IMR-90 (cell line): ENCODE measurements around the gene HECW1. TPM values are rescaled to one million over a fixed set of nuclear protein-coding genes. Genes with fewer than 3 reads are reported as not detected.

Source experiments
- ATAC-seq: fragments of 200-7000 bp; cut with Tn5 transposase; 2 replicates; pipeline ENCODE4 v1.9.1; 2020; ENCODE audit warnings: low read depth, mild to moderate bottlenecking, moderate library complexity
- BruUV-seq: library from RNA; stranded (reverse); fragments of 400-500 nt; replicated peaks from 2 replicates; lab custom pipeline; 2021; lab: Mats Ljungman, UMichigan
- CTCF ChIA-PET: fragments of 300-600 bp; formaldehyde crosslinking; extraction: SDS; loops from one replicate; lab custom pipeline; 2021; ENCODE audit warnings: antibody characterized with exemption; lab: Yijun Ruan, JAX
- POLR2A ChIA-PET: fragments of 300-600 bp; sonication (Branson Sonifier 250); formaldehyde crosslinking; loops from one replicate; lab custom pipeline; 2022; ENCODE audit warnings: antibody characterized with exemption; ENCODE audit not compliant: unreplicated experiment; lab: Charles Lee
- DNase-seq: peaks from one replicate; pipeline ENCODE4 v3.0.0; 2013
- H2AFZ ChIP-seq: replicated peaks from 2 replicates; pipeline ENCODE3; 2013; ENCODE audit warnings: low read length, mild to moderate bottlenecking; ENCODE audit not compliant: poor library complexity
- H2AK5ac ChIP-seq: 2 replicates; pipeline ENCODE4 v1.6.1; 2013; ENCODE audit warnings: low read depth, low read length, inconsistent platforms
- H2AK9ac ChIP-seq: replicated peaks from 2 replicates; pipeline ENCODE3; 2013; ENCODE audit warnings: mild to moderate bottlenecking, low read depth, low read length, moderate library complexity; ENCODE audit not compliant: poor library complexity
- H2BK120ac ChIP-seq: 2 replicates; pipeline ENCODE4 v1.6.1; 2013; ENCODE audit warnings: low read depth, low read length, inconsistent platforms
- H2BK15ac ChIP-seq: 3 replicates; pipeline ENCODE4 v1.6.1; 2013; ENCODE audit warnings: low read depth, low read length, inconsistent platforms
- H2BK20ac ChIP-seq: 2 replicates; pipeline ENCODE4 v1.6.1; 2013; ENCODE audit warnings: low read depth, mild to moderate bottlenecking, inconsistent platforms, low read length, moderate library complexity
- H2BK5ac ChIP-seq: 2 replicates; pipeline ENCODE4 v1.6.1; 2013; ENCODE audit warnings: mild to moderate bottlenecking, low read depth, low read length, inconsistent platforms; ENCODE audit not compliant: poor library complexity, severe bottlenecking
- H3K14ac ChIP-seq: replicated peaks from 2 replicates; pipeline ENCODE4 v1.6.1; 2013; ENCODE audit warnings: low read depth, low read length, inconsistent platforms
- H3K18ac ChIP-seq: 2 replicates; pipeline ENCODE4 v1.6.1; 2013; ENCODE audit warnings: low read depth, low read length, control low read depth
- H3K23ac ChIP-seq: 2 replicates; pipeline ENCODE4 v1.6.1; 2013; ENCODE audit warnings: low read depth, low read length, inconsistent platforms
- H3K27ac ChIP-seq: 2 replicates; pipeline ENCODE4 v1.5.1; 2013; ENCODE audit warnings: mild to moderate bottlenecking, control low read depth, low read length; ENCODE audit not compliant: insufficient read depth
- H3K27me3 ChIP-seq: 2 replicates; pipeline ENCODE4 v1.6.1; 2013; ENCODE audit warnings: low read length; ENCODE audit not compliant: control insufficient read depth, insufficient read depth
- H3K36me3 ChIP-seq: 2 replicates; pipeline ENCODE4 v1.6.1; 2013; ENCODE audit warnings: low read length, mixed read lengths; ENCODE audit not compliant: control insufficient read depth, insufficient read depth
- H3K4ac ChIP-seq: 2 replicates; pipeline ENCODE4 v1.6.1; 2013; ENCODE audit warnings: low read depth, low read length, inconsistent platforms
- H3K4me1 ChIP-seq: 2 replicates; pipeline ENCODE4 v1.6.1; 2013; ENCODE audit warnings: low read length, mixed read lengths; ENCODE audit not compliant: control insufficient read depth, insufficient read depth
- H3K4me2 ChIP-seq: 2 replicates; pipeline ENCODE4 v1.6.1; 2013; ENCODE audit warnings: low read depth, mild to moderate bottlenecking, control low read depth, low read length, moderate library complexity
- H3K4me3 ChIP-seq: 2 replicates; pipeline ENCODE4 v1.5.1; 2013; ENCODE audit warnings: low read depth, mild to moderate bottlenecking, control low read depth, low read length, moderate library complexity; ENCODE audit not compliant: insufficient read depth
- H3K56ac ChIP-seq: 2 replicates; pipeline ENCODE4 v1.6.1; 2013; ENCODE audit warnings: low read length, inconsistent platforms; ENCODE audit not compliant: insufficient read depth; ENCODE audit errors: extremely low read depth
- H3K79me1 ChIP-seq, 2 experiments: 2 replicates each; pipeline ENCODE4 v1.6.1; 2013; ENCODE audit warnings: low read length in 2 of 2, inconsistent platforms in 1 of 2, low read depth in 1 of 2
- H3K9ac ChIP-seq: 2 replicates; pipeline ENCODE4 v1.6.1; 2013; ENCODE audit warnings: low read depth, low read length, control low read depth
- H3K9me1 ChIP-seq: 2 replicates; pipeline ENCODE4 v1.6.1; 2013; ENCODE audit warnings: low read length, inconsistent platforms; ENCODE audit not compliant: insufficient read depth
- H3K9me3 ChIP-seq: 2 replicates; pipeline ENCODE4 v1.6.1; 2013; ENCODE audit warnings: low read length; ENCODE audit not compliant: control insufficient read depth, insufficient read depth
- H4K20me1 ChIP-seq: 2 replicates; pipeline ENCODE4 v1.6.1; 2013; ENCODE audit warnings: low read length, inconsistent platforms; ENCODE audit not compliant: insufficient read depth
- H4K5ac ChIP-seq: 2 replicates; pipeline ENCODE4 v1.6.1; 2013; ENCODE audit warnings: mild to moderate bottlenecking, low read depth, low read length, control low read depth
- H4K8ac ChIP-seq, 2 experiments: 2 replicates each; pipeline ENCODE4 v1.6.1; 2013; ENCODE audit warnings: low read depth in 2 of 2, low read length in 2 of 2, control low read depth in 1 of 2, inconsistent platforms in 1 of 2
- H4K91ac ChIP-seq: 2 replicates; pipeline ENCODE4 v1.6.1; 2013; ENCODE audit warnings: low read depth, low read length, inconsistent platforms; ENCODE audit not compliant: insufficient read depth
- CEBPB ChIP-seq: IDR thresholded peaks from 2 replicates; pipeline ENCODE4 v1.6.1; 2012; ENCODE audit warnings: low read depth, low read length, improper control_type of control experiment
- MAFK ChIP-seq: IDR thresholded peaks from 2 replicates; pipeline ENCODE4 v1.6.1; 2012; ENCODE audit warnings: low read depth, low read length, improper control_type of control experiment
- NFE2L2 ChIP-seq: fragments of 150-350 bp; IDR thresholded peaks from 2 replicates; pipeline ENCODE4 v1.6.1; 2016; ENCODE audit warnings: low read depth, mild to moderate bottlenecking, low read length
- WGBS, 2 experiments: methylation state at CpG; one replicate each; pipeline versions ENCODE4 v1.1.5 to v1.1.7; 2013; ENCODE audit warnings: missing lambda C conversion rate in 2 of 2; ENCODE audit not compliant: insufficient read length in 1 of 2; ENCODE audit errors: extremely low coverage in 2 of 2; 5-methylcytosine and 5-hydroxymethylcytosine counted together
- dilution Hi-C: fragments of 300-500 bp; cut with HindIII; formaldehyde crosslinking; loops from one replicate; pipeline ENCODE4 v1.14.3; 2018; ENCODE audit warnings: low sequenced_read_pairs; ENCODE audit not compliant: unreplicated experiment
- in situ Hi-C: fragments of 300-500 bp; cut with MboI; formaldehyde crosslinking; loops from 3 replicates; pipeline ENCODE4 v1.14.3; 2019; ENCODE audit warnings: low sequenced_read_pairs, inconsistent platforms, mixed read lengths
- intact Hi-C: fragments of 100-400 bp; cut with micrococcal nuclease; formaldehyde crosslinking; loops from 2 replicates; pipeline ENCODE4 v1.10.0; 2022
- polyA plus RNA-seq, 3 experiments: library from polyadenylated mRNA; depleted of rRNA; stranded (reverse); fragments of >200 nt; gene quantifications; 2 replicates each; pipeline ENCODE4 v1.2.3, GENCODE V29; 2012; ENCODE audit warnings: low replicate concordance in 1 of 3
- total RNA-seq: library from RNA; depleted of rRNA; stranded (reverse); fragments of >200 nt; gene quantifications from 2 replicates; pipeline ENCODE4 v1.2.3, GENCODE V29; 2012

HECW1 gene
- total and polyA plus RNA-seq, 2 of the 4 experiments (the other 2 are of a cell fraction): 0.56 to 1.3 TPM

- intact Hi-C loops (no loop called here), in situ Hi-C loops (no loop called here), dilution Hi-C loops (no loop called here)
- no peak overlapping the region for H3K23ac ChIP-seq
- H4K5ac ChIP-seq: no peak overlapping the region
- H2BK15ac ChIP-seq: no peak overlapping the region
- no peak overlapping the region for H4K91ac ChIP-seq
- no peak overlapping the region for H2AK9ac ChIP-seq
- no peak for DNase-seq
- no peak overlapping the region for H3K14ac ChIP-seq
- H3K18ac ChIP-seq: no peak overlapping the region
- H3K4me3 ChIP-seq: no peak overlapping the region
- peaks cover 40% of the 10 kb centered on the region for H3K27me3 ChIP-seq
- no peak for ATAC-seq
- BruUV-seq: no TSS peak
- H3K36me3 ChIP-seq: no peaks in the 10 kb centered on the region
- H2AK5ac ChIP-seq: no peak overlapping the region
- ChIA-PET CTCF (no interaction called here), POLR2A (no interaction called here)
- no peaks in the 10 kb centered on the region; the same call in 1 of the 2 replicates for H3K4me1 ChIP-seq
- no peak overlapping the region for H4K8ac ChIP-seq
- H2BK20ac ChIP-seq: no peak overlapping the region
- H3K9ac ChIP-seq: no peak overlapping the region
- no CpG with 5 or more reads among the region's 2 CpGs for WGBS, 2 experiments
- H3K27ac ChIP-seq: no peak overlapping the region
- no peaks in the 10 kb centered on the region; the same call in 1 of the 2 replicates for H3K9me1 ChIP-seq
- H3K56ac ChIP-seq: no peak overlapping the region
- H3K4me2 ChIP-seq: no peak overlapping the region
- H2BK120ac ChIP-seq: no peak overlapping the region
- no peak overlapping the region for H3K4ac ChIP-seq
- H3K9me3 ChIP-seq: no peaks in the 10 kb centered on the region
- H2AFZ ChIP-seq: no peak overlapping the region
- no peaks in the 10 kb centered on the region for H3K79me1 ChIP-seq
- no peaks in the 10 kb centered on the region for H4K20me1 ChIP-seq
- TF ChIP-seq NFE2L2 (no peak), MAFK (peak; percentile 89), CEBPB (no peak)
- H2BK5ac ChIP-seq: no peak overlapping the region
These were observed 378.7 kb downstream of the HECW1 start for GRCh38 chr7:43491123-43491522.
